IMR-90 (cell line): ENCODE results near the gene UNC5B. TPM values are rescaled to one million over a fixed set of nuclear protein-coding genes. Genes with fewer than 3 reads are reported as not detected.

Experiments
- ATAC-seq: fragments of 200-7000 bp; cut with Tn5 transposase; 2 replicates; pipeline ENCODE4 v1.9.1; 2020; ENCODE audit warnings: low read depth, mild to moderate bottlenecking, moderate library complexity
- BruUV-seq: library from RNA; stranded (reverse); fragments of 400-500 nt; replicated peaks from 2 replicates; lab custom pipeline; 2021; lab: Mats Ljungman, UMichigan
- CTCF ChIA-PET: fragments of 300-600 bp; formaldehyde crosslinking; extraction: SDS; loops from one replicate; lab custom pipeline; 2021; ENCODE audit warnings: antibody characterized with exemption; lab: Yijun Ruan, JAX
- POLR2A ChIA-PET: fragments of 300-600 bp; sonication (Branson Sonifier 250); formaldehyde crosslinking; loops from one replicate; lab custom pipeline; 2022; ENCODE audit warnings: antibody characterized with exemption; ENCODE audit not compliant: unreplicated experiment; lab: Charles Lee
- DNase-seq: peaks from one replicate; pipeline ENCODE4 v3.0.0; 2013
- H2AFZ ChIP-seq: replicated peaks from 2 replicates; pipeline ENCODE3; 2013; ENCODE audit warnings: low read length, mild to moderate bottlenecking; ENCODE audit not compliant: poor library complexity
- H2AK5ac ChIP-seq: 2 replicates; pipeline ENCODE4 v1.6.1; 2013; ENCODE audit warnings: low read depth, low read length, inconsistent platforms
- H2AK9ac ChIP-seq: replicated peaks from 2 replicates; pipeline ENCODE3; 2013; ENCODE audit warnings: mild to moderate bottlenecking, low read depth, low read length, moderate library complexity; ENCODE audit not compliant: poor library complexity
- H2BK120ac ChIP-seq: 2 replicates; pipeline ENCODE4 v1.6.1; 2013; ENCODE audit warnings: low read depth, low read length, inconsistent platforms
- H2BK15ac ChIP-seq: 3 replicates; pipeline ENCODE4 v1.6.1; 2013; ENCODE audit warnings: low read depth, low read length, inconsistent platforms
- H2BK20ac ChIP-seq: 2 replicates; pipeline ENCODE4 v1.6.1; 2013; ENCODE audit warnings: low read depth, mild to moderate bottlenecking, inconsistent platforms, low read length, moderate library complexity
- H2BK5ac ChIP-seq: 2 replicates; pipeline ENCODE4 v1.6.1; 2013; ENCODE audit warnings: mild to moderate bottlenecking, low read depth, low read length, inconsistent platforms; ENCODE audit not compliant: poor library complexity, severe bottlenecking
- H3K14ac ChIP-seq: replicated peaks from 2 replicates; pipeline ENCODE4 v1.6.1; 2013; ENCODE audit warnings: low read depth, low read length, inconsistent platforms
- H3K18ac ChIP-seq: 2 replicates; pipeline ENCODE4 v1.6.1; 2013; ENCODE audit warnings: low read depth, low read length, control low read depth
- H3K23ac ChIP-seq: 2 replicates; pipeline ENCODE4 v1.6.1; 2013; ENCODE audit warnings: low read depth, low read length, inconsistent platforms
- H3K27ac ChIP-seq: 2 replicates; pipeline ENCODE4 v1.5.1; 2013; ENCODE audit warnings: mild to moderate bottlenecking, control low read depth, low read length; ENCODE audit not compliant: insufficient read depth
- H3K27me3 ChIP-seq: 2 replicates; pipeline ENCODE4 v1.6.1; 2013; ENCODE audit warnings: low read length; ENCODE audit not compliant: control insufficient read depth, insufficient read depth
- H3K36me3 ChIP-seq: 2 replicates; pipeline ENCODE4 v1.6.1; 2013; ENCODE audit warnings: low read length, mixed read lengths; ENCODE audit not compliant: control insufficient read depth, insufficient read depth
- H3K4ac ChIP-seq: 2 replicates; pipeline ENCODE4 v1.6.1; 2013; ENCODE audit warnings: low read depth, low read length, inconsistent platforms
- H3K4me1 ChIP-seq: 2 replicates; pipeline ENCODE4 v1.6.1; 2013; ENCODE audit warnings: low read length, mixed read lengths; ENCODE audit not compliant: control insufficient read depth, insufficient read depth
- H3K4me2 ChIP-seq: 2 replicates; pipeline ENCODE4 v1.6.1; 2013; ENCODE audit warnings: low read depth, mild to moderate bottlenecking, control low read depth, low read length, moderate library complexity
- H3K4me3 ChIP-seq: 2 replicates; pipeline ENCODE4 v1.5.1; 2013; ENCODE audit warnings: low read depth, mild to moderate bottlenecking, control low read depth, low read length, moderate library complexity; ENCODE audit not compliant: insufficient read depth
- H3K56ac ChIP-seq: 2 replicates; pipeline ENCODE4 v1.6.1; 2013; ENCODE audit warnings: low read length, inconsistent platforms; ENCODE audit not compliant: insufficient read depth; ENCODE audit errors: extremely low read depth
- H3K79me1 ChIP-seq, 2 experiments: 2 replicates each; pipeline ENCODE4 v1.6.1; 2013; ENCODE audit warnings: low read length in 2 of 2, inconsistent platforms in 1 of 2, low read depth in 1 of 2
- H3K9ac ChIP-seq: 2 replicates; pipeline ENCODE4 v1.6.1; 2013; ENCODE audit warnings: low read depth, low read length, control low read depth
- H3K9me1 ChIP-seq: 2 replicates; pipeline ENCODE4 v1.6.1; 2013; ENCODE audit warnings: low read length, inconsistent platforms; ENCODE audit not compliant: insufficient read depth
- H3K9me3 ChIP-seq: 2 replicates; pipeline ENCODE4 v1.6.1; 2013; ENCODE audit warnings: low read length; ENCODE audit not compliant: control insufficient read depth, insufficient read depth
- H4K20me1 ChIP-seq: 2 replicates; pipeline ENCODE4 v1.6.1; 2013; ENCODE audit warnings: low read length, inconsistent platforms; ENCODE audit not compliant: insufficient read depth
- H4K5ac ChIP-seq: 2 replicates; pipeline ENCODE4 v1.6.1; 2013; ENCODE audit warnings: mild to moderate bottlenecking, low read depth, low read length, control low read depth
- H4K8ac ChIP-seq, 2 experiments: 2 replicates each; pipeline ENCODE4 v1.6.1; 2013; ENCODE audit warnings: low read depth in 2 of 2, low read length in 2 of 2, control low read depth in 1 of 2, inconsistent platforms in 1 of 2
- H4K91ac ChIP-seq: 2 replicates; pipeline ENCODE4 v1.6.1; 2013; ENCODE audit warnings: low read depth, low read length, inconsistent platforms; ENCODE audit not compliant: insufficient read depth
- BHLHE40 ChIP-seq: fragments of 150-350 bp; IDR thresholded peaks from 2 replicates; pipeline ENCODE4 v1.6.1; 2016; ENCODE audit warnings: mild to moderate bottlenecking, low read depth, low read length
- CEBPB ChIP-seq: IDR thresholded peaks from 2 replicates; pipeline ENCODE4 v1.6.1; 2012; ENCODE audit warnings: low read depth, low read length, improper control_type of control experiment
- CHD1 ChIP-seq: IDR thresholded peaks from 2 replicates; pipeline ENCODE4 v1.6.1; 2012; ENCODE audit warnings: low read depth, low read length, improper control_type of control experiment
- FOS ChIP-seq: fragments of 150-350 bp; IDR thresholded peaks from 2 replicates; pipeline ENCODE4 v1.6.1; 2016; ENCODE audit warnings: low read depth, low read length
- MAFK ChIP-seq: IDR thresholded peaks from 2 replicates; pipeline ENCODE4 v1.6.1; 2012; ENCODE audit warnings: low read depth, low read length, improper control_type of control experiment
- MXI1 ChIP-seq: IDR thresholded peaks from 2 replicates; pipeline ENCODE4 v1.6.1; 2012; ENCODE audit warnings: low read depth, mild to moderate bottlenecking, low read length, moderate library complexity, borderline replicate concordance
- NFE2L2 ChIP-seq: fragments of 150-350 bp; IDR thresholded peaks from 2 replicates; pipeline ENCODE4 v1.6.1; 2016; ENCODE audit warnings: low read depth, mild to moderate bottlenecking, low read length
- POLR2A ChIP-seq: IDR thresholded peaks from 2 replicates; pipeline ENCODE4 v1.6.1; 2012; ENCODE audit warnings: mild to moderate bottlenecking, low read depth, low read length
- RAD21 ChIP-seq: IDR thresholded peaks from 2 replicates; pipeline ENCODE4 v1.6.1; 2012; ENCODE audit warnings: low read length, improper control_type of control experiment
- RCOR1 ChIP-seq: IDR thresholded peaks from 2 replicates; pipeline ENCODE4 v1.6.1; 2012; ENCODE audit warnings: mild to moderate bottlenecking, low read length, improper control_type of control experiment; ENCODE audit not compliant: insufficient replicate concordance
- RFX5 ChIP-seq: IDR thresholded peaks from 2 replicates; pipeline ENCODE4 v1.8.0; 2012; ENCODE audit warnings: low read depth, mild to moderate bottlenecking, low read length, moderate library complexity
- SMC3 ChIP-seq: fragments of 150-350 bp; IDR thresholded peaks from 2 replicates; pipeline ENCODE4 v1.6.1; 2016; ENCODE audit warnings: low read depth, mild to moderate bottlenecking, antibody characterized with exemption, low read length, moderate library complexity
- WGBS, 2 experiments: methylation state at CpG; one replicate each; pipeline versions ENCODE4 v1.1.5 to v1.1.7; 2013; ENCODE audit warnings: missing lambda C conversion rate in 2 of 2; ENCODE audit not compliant: insufficient read length in 1 of 2; ENCODE audit errors: extremely low coverage in 2 of 2; 5-methylcytosine and 5-hydroxymethylcytosine counted together
- dilution Hi-C: fragments of 300-500 bp; cut with HindIII; formaldehyde crosslinking; loops from one replicate; pipeline ENCODE4 v1.14.3; 2018; ENCODE audit warnings: low sequenced_read_pairs; ENCODE audit not compliant: unreplicated experiment
- in situ Hi-C: fragments of 300-500 bp; cut with MboI; formaldehyde crosslinking; loops from 3 replicates; pipeline ENCODE4 v1.14.3; 2019; ENCODE audit warnings: low sequenced_read_pairs, inconsistent platforms, mixed read lengths
- intact Hi-C: fragments of 100-400 bp; cut with micrococcal nuclease; formaldehyde crosslinking; loops from 2 replicates; pipeline ENCODE4 v1.10.0; 2022
- polyA plus RNA-seq, 3 experiments: library from polyadenylated mRNA; depleted of rRNA; stranded (reverse); fragments of >200 nt; gene quantifications; 2 replicates each; pipeline ENCODE4 v1.2.3, GENCODE V29; 2012; ENCODE audit warnings: low replicate concordance in 1 of 3
- total RNA-seq: library from RNA; depleted of rRNA; stranded (reverse); fragments of >200 nt; gene quantifications from 2 replicates; pipeline ENCODE4 v1.2.3, GENCODE V29; 2012
- TF ChIP-seq, protein P1 (sequence below): conservative IDR thresholded peaks from 2 replicates; pipeline ENCODE4 v1.5.1; 2012; ENCODE audit warnings: mild to moderate bottlenecking, low read depth, low read length, improper control_type of control experiment
- TF ChIP-seq, protein P2 (sequence below): fragments of 150-350 bp; IDR thresholded peaks from 2 replicates; pipeline ENCODE4 v1.6.1; 2017; ENCODE audit warnings: mild to moderate bottlenecking, antibody characterized with exemption, low read length, low read depth

The UNC5B gene
- total and polyA plus RNA-seq, 2 of the 4 experiments (the other 2 are of a cell fraction) = 1.6 to 4.2 TPM

- BruUV-seq = no TSS peak
- no peak overlapping the region for H3K27ac ChIP-seq
- TF ChIP-seq MAFK (no peak), RFX5 (no peak), CHD1 (no peak), RAD21 (no peak), SMC3 (no peak), NFE2L2 (no peak), FOS (no peak), MXI1 (no peak), POLR2A (no peak), RCOR1 (no peak), BHLHE40 (no peak), CEBPB (no peak)
- TF ChIP-seq, protein P1, sequence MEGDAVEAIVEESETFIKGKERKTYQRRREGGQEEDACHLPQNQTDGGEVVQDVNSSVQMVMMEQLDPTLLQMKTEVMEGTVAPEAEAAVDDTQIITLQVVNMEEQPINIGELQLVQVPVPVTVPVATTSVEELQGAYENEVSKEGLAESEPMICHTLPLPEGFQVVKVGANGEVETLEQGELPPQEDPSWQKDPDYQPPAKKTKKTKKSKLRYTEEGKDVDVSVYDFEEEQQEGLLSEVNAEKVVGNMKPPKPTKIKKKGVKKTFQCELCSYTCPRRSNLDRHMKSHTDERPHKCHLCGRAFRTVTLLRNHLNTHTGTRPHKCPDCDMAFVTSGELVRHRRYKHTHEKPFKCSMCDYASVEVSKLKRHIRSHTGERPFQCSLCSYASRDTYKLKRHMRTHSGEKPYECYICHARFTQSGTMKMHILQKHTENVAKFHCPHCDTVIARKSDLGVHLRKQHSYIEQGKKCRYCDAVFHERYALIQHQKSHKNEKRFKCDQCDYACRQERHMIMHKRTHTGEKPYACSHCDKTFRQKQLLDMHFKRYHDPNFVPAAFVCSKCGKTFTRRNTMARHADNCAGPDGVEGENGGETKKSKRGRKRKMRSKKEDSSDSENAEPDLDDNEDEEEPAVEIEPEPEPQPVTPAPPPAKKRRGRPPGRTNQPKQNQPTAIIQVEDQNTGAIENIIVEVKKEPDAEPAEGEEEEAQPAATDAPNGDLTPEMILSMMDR = no peak
- TF ChIP-seq, protein P2, sequence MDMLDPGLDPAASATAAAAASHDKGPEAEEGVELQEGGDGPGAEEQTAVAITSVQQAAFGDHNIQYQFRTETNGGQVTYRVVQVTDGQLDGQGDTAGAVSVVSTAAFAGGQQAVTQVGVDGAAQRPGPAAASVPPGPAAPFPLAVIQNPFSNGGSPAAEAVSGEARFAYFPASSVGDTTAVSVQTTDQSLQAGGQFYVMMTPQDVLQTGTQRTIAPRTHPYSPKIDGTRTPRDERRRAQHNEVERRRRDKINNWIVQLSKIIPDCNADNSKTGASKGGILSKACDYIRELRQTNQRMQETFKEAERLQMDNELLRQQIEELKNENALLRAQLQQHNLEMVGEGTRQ = no peak
Observed at GRCh38 chr10:71254834-71255549, 42.6 kb downstream of the UNC5B start.

More at GRCh38 chr10:71254834-71255549, 42.6 kb downstream of the UNC5B start:
- no peak overlapping the region for H3K9ac ChIP-seq
- H2AK9ac ChIP-seq = no peak overlapping the region
- no peaks in the 10 kb centered on the region for H4K20me1 ChIP-seq
- dilution Hi-C loops = no loop called here
- H2BK5ac ChIP-seq = no peak overlapping the region
- H2BK15ac ChIP-seq = no peak overlapping the region
- peak overlapping the region; percentile 23; the same call in 1 of the 2 replicates for H4K91ac ChIP-seq
- H3K4me2 ChIP-seq = no peak overlapping the region
- ChIA-PET POLR2A (interaction anchor here (0.8 to 1.0 kb wide), 2 partner anchors 10 to 15 kb away, joined by 3 to 7 read pairs; no protein-coding TSS in a partner anchor), CTCF (interaction anchor here (1.8 kb wide), 1 partner anchor 10 kb away, joined by 5 read pairs; no protein-coding TSS in a partner anchor)
- peak overlapping the region in 1 of 2 experiments; percentile 9; a peak in 1 of 4 replicates for H4K8ac ChIP-seq
- no peak overlapping the region for H2BK120ac ChIP-seq
- H3K27me3 ChIP-seq = no peaks in the 10 kb centered on the region
- peaks cover 17% of the 10 kb centered on the region for H3K4me1 ChIP-seq
- H3K36me3 ChIP-seq = no peaks in the 10 kb centered on the region
- intact Hi-C loops = no loop called here
- H3K23ac ChIP-seq = no peak overlapping the region
- 0 out of 2 replicates have a peak overlapping the region, but pooled peaks have one; percentile 5 for H3K14ac ChIP-seq
- H3K4ac ChIP-seq = peak overlapping the region; percentile 14; the same call in 1 of the 2 replicates
- no peak overlapping the region for H3K56ac ChIP-seq
- H3K4me3 ChIP-seq = no peak overlapping the region
- DNase-seq (no peak), ATAC-seq (no peak)
- no peak overlapping the region for H4K5ac ChIP-seq
- H3K9me3 ChIP-seq = no peaks in the 10 kb centered on the region
- H2AFZ ChIP-seq = no peak overlapping the region
- peaks cover 0 to 6% of the 10 kb centered on the region in 2 experiments; a peak in 2 of 4 replicates for H3K79me1 ChIP-seq
- WGBS, 2 experiments = 71% methylated on average over 1 of the region's 9 CpGs; no CpG with 5 or more reads in 1 of the 2 experiments
- H3K9me1 ChIP-seq = 0 out of 2 replicates have a peak, but pooled peaks cover 2% of the 10 kb centered on the region
- H3K18ac ChIP-seq = no peak overlapping the region
- peak overlapping the region; percentile 10; the same call in 1 of the 2 replicates for H2BK20ac ChIP-seq
- in situ Hi-C loops = no loop called here
- peak overlapping the region; percentile 7; the same call in 1 of the 2 replicates for H2AK5ac ChIP-seq
